ENCODE measurements around the gene PRKCD.

PRKCD gene

GRCh38 chr3:53155760-53156159, 5.2 kb upstream of the PRKCD start:
- no peak for DNase-seq (ENCODE audit: low read depth)

- DNase-seq (ENCODE audit: low read depth): no peak
These were observed 4.6 kb upstream of the PRKCD start for GRCh38 chr3:53156368-53156834.

- DNase-seq (ENCODE audit: low read depth): no peak
These were observed 2.9 kb upstream of the PRKCD start for GRCh38 chr3:53157974-53158580.

- DNase-seq (ENCODE audit: low read depth): no peak
These were observed 2.2 kb upstream of the PRKCD start for GRCh38 chr3:53158765-53159155.

GRCh38 chr3:53159156-53160060, 1.6 kb upstream of the PRKCD start:
- DNase-seq (ENCODE audit: low read depth): no peak

- DNase-seq (ENCODE audit: low read depth): no peak
These were observed 849 bp upstream of the PRKCD start for GRCh38 chr3:53160061-53160659.

- no peak for DNase-seq (ENCODE audit: low read depth)
These were observed 426 bp downstream of the PRKCD start for GRCh38 chr3:53161450-53161819.

- DNase-seq (ENCODE audit: low read depth): peak; percentile 13
These were observed 1.0 kb downstream of the PRKCD start for GRCh38 chr3:53161820-53162671.

- DNase-seq (ENCODE audit: low read depth): no peak
These were observed 1.8 kb downstream of the PRKCD start for GRCh38 chr3:53162672-53163443.

GRCh38 chr3:53163444-53164387, 2.7 kb downstream of the PRKCD start:
- DNase-seq (ENCODE audit: low read depth): no peak

- no peak for DNase-seq (ENCODE audit: low read depth)
These were observed 3.9 kb downstream of the PRKCD start for GRCh38 chr3:53164911-53165310.

GRCh38 chr3:53166206-53166605, 5.2 kb downstream of the PRKCD start:
- DNase-seq (ENCODE audit: low read depth): no peak

- DNase-seq (ENCODE audit: low read depth): no peak
These were observed 5.8 kb downstream of the PRKCD start for GRCh38 chr3:53166781-53167291.

GRCh38 chr3:53167418-53168174, 6.6 kb downstream of the PRKCD start:
- no peak for DNase-seq (ENCODE audit: low read depth)

GRCh38 chr3:53168175-53168923, 7.3 kb downstream of the PRKCD start:
- no peak for DNase-seq (ENCODE audit: low read depth)

GRCh38 chr3:53169045-53169831, 8.2 kb downstream of the PRKCD start:
- no peak for DNase-seq (ENCODE audit: low read depth)

GRCh38 chr3:53169832-53170324, 8.9 kb downstream of the PRKCD start:
- no peak for DNase-seq (ENCODE audit: low read depth)

Data from activated T-helper 1 cell treated with Interleukin-2 at 50 U/mL for 16 hours (primary cell).